ENCODE data around the gene PTPRN. TPM values are rescaled to one million over a fixed set of nuclear protein-coding genes. Genes with fewer than 3 reads are reported as not detected.

The PTPRN gene
- total RNA-seq, 4 donors from 2014 or later = not detected

DNA sequence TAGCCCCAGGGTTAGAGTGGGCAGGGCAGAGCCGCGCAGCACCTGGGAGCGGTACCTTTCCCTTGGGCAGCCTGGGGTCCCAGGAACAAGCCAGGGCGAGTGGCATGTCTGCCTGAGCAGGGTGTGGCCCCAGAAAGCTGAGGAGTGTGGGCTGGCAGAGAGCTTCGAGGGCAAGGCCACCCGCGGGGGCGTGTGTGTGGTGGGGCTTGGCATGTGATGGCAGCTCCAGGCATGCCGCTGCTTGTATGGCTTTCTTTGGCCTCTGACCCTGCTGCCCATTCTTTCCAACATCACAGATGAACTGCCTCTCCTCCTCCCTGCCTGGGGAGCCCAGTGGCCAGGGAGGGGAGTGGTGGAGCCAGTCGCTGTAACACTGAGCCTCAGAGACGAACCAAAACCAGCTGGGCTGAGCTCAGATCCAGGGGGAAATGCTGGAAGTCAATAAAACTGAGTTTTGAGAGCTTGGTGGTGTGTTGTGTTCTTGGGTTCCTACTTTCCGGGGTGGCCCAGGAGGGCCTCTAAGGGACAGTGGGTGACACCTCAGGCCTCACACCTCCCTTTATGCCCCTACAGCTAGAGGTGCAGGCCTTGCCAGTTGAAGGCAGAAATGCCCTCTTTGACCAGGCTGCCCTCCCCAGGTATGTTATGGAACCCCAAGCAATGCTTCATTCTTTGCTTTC, 22.6 kb downstream of the PTPRN start:
- Histone ChIP-seq H3K27ac (peak overlapping the region; percentile 56), H3K27me3 (no peaks in the 10 kb centered on the region), H3K4me3 (no peak overlapping the region), H3K9me3 (no peaks in the 10 kb centered on the region), H3K4me1 (peaks cover 79% of the 10 kb centered on the region), H3K36me3 (peaks cover 35% of the 10 kb centered on the region)
- TF ChIP-seq, protein P1, sequence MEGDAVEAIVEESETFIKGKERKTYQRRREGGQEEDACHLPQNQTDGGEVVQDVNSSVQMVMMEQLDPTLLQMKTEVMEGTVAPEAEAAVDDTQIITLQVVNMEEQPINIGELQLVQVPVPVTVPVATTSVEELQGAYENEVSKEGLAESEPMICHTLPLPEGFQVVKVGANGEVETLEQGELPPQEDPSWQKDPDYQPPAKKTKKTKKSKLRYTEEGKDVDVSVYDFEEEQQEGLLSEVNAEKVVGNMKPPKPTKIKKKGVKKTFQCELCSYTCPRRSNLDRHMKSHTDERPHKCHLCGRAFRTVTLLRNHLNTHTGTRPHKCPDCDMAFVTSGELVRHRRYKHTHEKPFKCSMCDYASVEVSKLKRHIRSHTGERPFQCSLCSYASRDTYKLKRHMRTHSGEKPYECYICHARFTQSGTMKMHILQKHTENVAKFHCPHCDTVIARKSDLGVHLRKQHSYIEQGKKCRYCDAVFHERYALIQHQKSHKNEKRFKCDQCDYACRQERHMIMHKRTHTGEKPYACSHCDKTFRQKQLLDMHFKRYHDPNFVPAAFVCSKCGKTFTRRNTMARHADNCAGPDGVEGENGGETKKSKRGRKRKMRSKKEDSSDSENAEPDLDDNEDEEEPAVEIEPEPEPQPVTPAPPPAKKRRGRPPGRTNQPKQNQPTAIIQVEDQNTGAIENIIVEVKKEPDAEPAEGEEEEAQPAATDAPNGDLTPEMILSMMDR (IDR thresholded peaks at IDR 0.05) = no peak
- TF ChIP-seq POLR2AphosphoS5 (IDR thresholded peaks at IDR 0.05) (peak in 1 of 3 donors; percentile 21), EP300 (IDR thresholded peaks at IDR 0.05) (no peak), POLR2A (IDR thresholded peaks at IDR 0.05) (no peak)
- DNase-seq (ENCODE audit: low spot score in 2 of 2) = peak in 1 of 2 donors; percentile 76
- 34% methylated on average over 8 of the region's 12 CpGs for WGBS

DNA sequence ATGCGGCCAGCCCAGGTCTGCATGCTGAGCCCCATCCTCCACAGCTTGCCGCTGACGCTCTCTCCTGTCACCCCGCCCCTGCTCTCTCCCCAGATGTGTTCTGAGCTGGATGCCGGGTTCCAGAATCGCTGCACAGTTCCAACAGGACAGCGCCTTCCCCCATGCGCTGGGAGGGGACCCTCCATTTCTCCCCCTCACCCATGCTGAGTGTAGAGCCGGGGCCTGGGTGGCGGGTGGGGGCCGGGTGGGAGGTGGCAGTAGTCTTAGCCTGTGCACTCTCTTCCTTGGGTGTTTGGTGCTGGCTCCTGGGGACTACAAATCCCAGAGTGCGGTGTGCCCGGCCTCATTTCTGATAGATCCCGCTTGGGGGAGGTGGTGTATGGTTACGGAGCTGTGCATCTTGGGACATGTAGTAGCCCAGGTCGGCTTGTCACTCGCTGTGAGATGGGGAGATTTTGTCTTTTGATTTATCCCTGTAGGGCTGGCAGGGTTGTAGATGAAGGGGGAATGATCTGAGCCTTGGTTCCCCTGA, 23.2 kb downstream of the PTPRN start:
- TF ChIP-seq, protein P1 (IDR thresholded peaks at IDR 0.05) = no peak
- TF ChIP-seq POLR2AphosphoS5 (IDR thresholded peaks at IDR 0.05) (no peak), EP300 (IDR thresholded peaks at IDR 0.05) (no peak), POLR2A (IDR thresholded peaks at IDR 0.05) (no peak)
- H3K27me3 ChIP-seq = no peaks in the 10 kb centered on the region
- peaks cover 41% of the 10 kb centered on the region for H3K36me3 ChIP-seq
- peak overlapping the region; percentile 56 for H3K27ac ChIP-seq
- H3K4me1 ChIP-seq = peaks cover 84% of the 10 kb centered on the region
- 31% methylated on average over 9 of the region's 17 CpGs for WGBS
- H3K9me3 ChIP-seq = no peaks in the 10 kb centered on the region
- DNase-seq (ENCODE audit: low spot score in 2 of 2) = peak in 1 of 2 donors; percentile 78
- peak overlapping the region; percentile 20 for H3K4me3 ChIP-seq

DNA sequence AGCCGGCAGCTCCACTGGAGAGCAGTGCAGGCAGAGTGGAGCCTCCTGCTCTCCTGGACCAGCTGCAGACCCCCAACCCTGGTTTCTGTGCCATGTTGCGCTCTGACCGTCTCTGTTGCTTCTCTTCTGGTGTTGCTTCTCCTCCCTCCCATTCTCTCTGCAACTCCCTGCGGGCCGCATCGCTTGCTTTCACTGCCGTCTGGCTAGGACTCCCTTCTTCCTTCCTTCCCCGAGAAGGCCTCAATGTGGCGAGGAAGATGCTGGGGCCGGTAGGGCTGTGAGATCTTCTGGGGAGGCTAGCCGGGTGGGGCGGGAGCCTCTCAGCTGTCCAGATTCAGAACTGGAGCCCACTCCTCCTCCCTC, 23.8 kb downstream of the PTPRN start:
- peaks cover 46% of the 10 kb centered on the region for H3K36me3 ChIP-seq
- DNase-seq (ENCODE audit: low spot score in 2 of 2) = no peak
- TF ChIP-seq, protein P1 (IDR thresholded peaks at IDR 0.05) = no peak
- TF ChIP-seq EP300 (IDR thresholded peaks at IDR 0.05) = no peak
- TF ChIP-seq POLR2A (IDR thresholded peaks at IDR 0.05) = no peak
- TF ChIP-seq POLR2AphosphoS5 (IDR thresholded peaks at IDR 0.05) = no peak
- peak overlapping the region; percentile 20 for H3K4me3 ChIP-seq
- H3K27ac ChIP-seq = peak overlapping the region; percentile 56
- H3K27me3 ChIP-seq = no peaks in the 10 kb centered on the region
- no peaks in the 10 kb centered on the region for H3K9me3 ChIP-seq
- WGBS = 62% methylated on average over 9 of the region's 12 CpGs
- H3K4me1 ChIP-seq = peaks cover 89% of the 10 kb centered on the region

DNA sequence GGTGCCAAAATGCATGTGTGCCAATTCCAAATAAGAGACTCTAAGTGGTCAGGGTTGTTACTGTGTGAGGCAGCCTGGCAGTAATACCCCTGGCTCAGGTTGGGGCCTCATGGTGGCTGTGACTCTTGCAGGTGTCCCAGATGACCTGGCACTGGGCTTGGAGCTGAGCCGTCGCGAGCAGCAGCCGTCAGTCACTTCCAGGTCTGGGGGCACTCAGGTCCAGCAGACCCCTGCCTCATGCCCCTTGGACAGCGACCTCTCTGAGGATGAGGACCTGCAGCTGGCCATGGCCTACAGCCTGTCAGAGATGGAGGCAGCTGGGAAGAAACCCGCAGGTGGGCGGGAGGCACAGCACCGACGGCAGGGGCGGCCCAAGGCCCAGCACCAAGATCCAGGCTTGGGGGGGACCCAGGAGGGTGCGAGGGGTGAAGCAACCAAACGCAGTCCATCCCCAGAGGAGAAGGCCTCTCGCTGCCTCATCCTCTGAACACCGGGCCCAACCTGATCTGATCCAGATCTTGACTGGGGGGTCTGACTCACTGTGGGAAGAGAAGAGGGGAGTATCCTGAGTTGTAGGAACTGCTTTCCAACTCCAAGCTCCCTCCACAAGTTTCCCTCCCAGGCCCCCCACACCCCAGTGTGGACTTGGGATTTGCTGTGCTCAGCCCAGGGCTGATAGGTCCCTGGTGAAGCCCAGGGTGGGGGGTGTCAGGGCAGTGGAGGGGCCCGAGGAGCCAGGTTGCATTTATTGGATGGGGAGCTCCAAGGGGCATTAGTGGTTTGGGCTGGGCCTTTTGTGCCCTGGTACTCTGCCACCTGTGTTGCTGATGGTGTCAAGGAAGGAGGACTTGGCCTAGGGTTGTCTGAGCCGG, 24.5 kb downstream of the PTPRN start:
- peak overlapping the region; percentile 56 for H3K27ac ChIP-seq
- peaks cover 89% of the 10 kb centered on the region for H3K4me1 ChIP-seq
- H3K27me3 ChIP-seq = no peaks in the 10 kb centered on the region
- no peak for TF ChIP-seq POLR2AphosphoS5 (IDR thresholded peaks at IDR 0.05)
- TF ChIP-seq EP300 (IDR thresholded peaks at IDR 0.05) = no peak
- H3K36me3 ChIP-seq = peaks cover 46% of the 10 kb centered on the region
- 80% methylated on average over 12 of the region's 16 CpGs for WGBS
- H3K9me3 ChIP-seq = no peaks in the 10 kb centered on the region
- peak in 1 of 2 donors; percentile 60 for DNase-seq (ENCODE audit: low spot score in 2 of 2)
- H3K4me3 ChIP-seq = no peak overlapping the region

DNA sequence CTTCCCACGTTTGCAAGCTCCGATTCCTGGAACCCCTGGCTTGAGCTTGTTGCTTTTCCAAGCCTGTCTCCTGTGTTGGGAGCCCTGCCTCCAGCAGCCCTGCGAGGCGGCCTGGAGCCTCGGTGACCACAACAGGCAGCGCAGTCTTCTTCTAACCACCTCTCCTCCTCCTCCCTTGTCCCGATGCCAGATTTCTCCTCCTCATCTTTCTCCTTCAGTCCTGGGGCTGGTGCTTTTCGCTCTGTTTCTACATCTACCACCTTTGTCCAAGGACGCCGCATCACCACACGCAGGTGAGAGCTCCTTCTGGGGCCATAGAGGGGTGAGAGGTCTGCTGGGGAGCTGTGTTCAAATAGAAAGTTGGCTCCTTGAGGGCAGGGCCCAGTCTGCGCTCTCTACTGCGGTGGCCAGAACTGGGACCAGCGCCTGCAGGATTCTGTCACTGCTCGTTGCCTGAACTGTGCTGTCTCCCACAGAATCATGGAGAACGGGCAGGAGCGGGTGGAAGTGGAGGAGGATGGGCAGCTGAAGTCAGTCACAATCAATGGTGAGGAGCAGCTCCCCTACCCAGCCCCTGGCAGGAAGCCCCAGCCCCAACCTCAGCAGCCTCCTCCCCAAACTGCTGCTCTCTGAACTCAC, 26.1 kb downstream of the PTPRN start:
- Histone ChIP-seq H3K36me3 (peaks cover 46% of the 10 kb centered on the region), H3K4me3 (no peak overlapping the region), H3K27me3 (no peaks in the 10 kb centered on the region), H3K9me3 (no peaks in the 10 kb centered on the region), H3K27ac (no peak overlapping the region), H3K4me1 (peaks cover 92% of the 10 kb centered on the region)
- 85% methylated on average over 16 of the region's 17 CpGs for WGBS
- TF ChIP-seq EP300 (IDR thresholded peaks at IDR 0.05) (no peak), POLR2A (IDR thresholded peaks at IDR 0.05) (no peak), POLR2AphosphoS5 (IDR thresholded peaks at IDR 0.05) (no peak)
- TF ChIP-seq, protein P1 (IDR thresholded peaks at IDR 0.05) = no peak
- peak in 1 of 2 donors; percentile 56 for DNase-seq (ENCODE audit: low spot score in 2 of 2)

All from suprapubic skin (tissue), 4 donors.